ENCODE results near the gene MYO5B.
"Not testable (repeated sequence)": the region's sequence is repeated elsewhere in the genome, so short reads cannot be mapped to it uniquely, and the experiment has no call there.

Gene MYO5B

DNA sequence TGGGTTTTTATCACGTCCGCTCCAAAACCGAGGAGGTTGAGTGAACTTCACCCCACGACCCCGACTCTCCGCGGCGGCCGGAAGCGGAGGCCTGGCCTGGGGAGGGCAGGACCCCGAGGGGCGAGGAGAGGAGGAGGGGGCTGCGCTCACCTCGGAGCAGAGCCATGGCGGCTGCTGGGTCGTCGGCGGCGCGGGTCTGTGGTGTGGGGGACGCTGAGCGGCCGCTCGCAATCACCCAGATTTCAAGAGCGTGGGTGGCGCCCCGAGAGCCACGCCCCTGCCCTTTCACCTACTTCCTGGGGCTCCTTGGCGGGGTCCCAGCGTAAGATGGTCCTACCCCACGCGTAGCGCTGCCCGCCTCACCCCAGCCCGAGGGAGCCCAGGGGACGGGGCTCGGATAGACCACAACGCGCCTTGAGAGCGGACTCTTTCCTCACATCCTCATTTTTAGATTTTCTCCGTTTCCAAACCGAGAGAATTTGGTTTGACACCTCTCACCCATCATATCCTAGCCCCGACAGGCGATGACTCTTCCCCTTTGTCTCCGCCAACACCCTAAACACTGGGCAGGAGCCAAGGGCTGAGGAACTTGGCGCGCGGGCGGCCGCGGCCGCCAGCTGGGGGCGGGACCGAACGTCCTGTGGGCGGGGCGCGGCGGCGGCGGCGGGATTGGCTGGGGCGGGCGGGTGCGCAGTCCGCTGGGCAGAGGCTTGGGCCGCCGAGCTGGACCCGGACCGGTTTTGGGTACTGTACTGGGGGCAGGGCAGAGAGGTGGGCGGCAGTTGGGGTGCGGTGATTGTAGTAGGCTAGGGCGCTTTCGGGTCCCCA is 381.4 kb downstream of the MYO5B start, which contains the start of gene ACAA2:
Gene ACAA2 (minus strand): TSS at position 215 of the 828 bp plus-strand sequence. CDS start 49 bp downstream, at position 166.
- DNase-seq: peak; percentile 33

DNA sequence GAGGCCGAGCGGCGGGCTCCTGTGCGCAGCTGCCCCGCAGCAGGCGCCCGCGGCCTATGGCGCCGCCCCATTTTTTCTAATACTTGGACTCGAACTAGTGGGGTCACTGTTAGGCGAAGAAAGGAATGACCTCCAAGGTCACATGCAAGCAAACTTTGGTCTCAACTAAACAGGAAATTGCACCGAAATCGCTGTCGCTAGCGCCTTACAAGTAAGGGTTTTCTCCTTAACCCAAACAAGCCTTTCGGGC is 382.0 kb downstream of the MYO5B start:
- DNase-seq: no peak

DNA sequence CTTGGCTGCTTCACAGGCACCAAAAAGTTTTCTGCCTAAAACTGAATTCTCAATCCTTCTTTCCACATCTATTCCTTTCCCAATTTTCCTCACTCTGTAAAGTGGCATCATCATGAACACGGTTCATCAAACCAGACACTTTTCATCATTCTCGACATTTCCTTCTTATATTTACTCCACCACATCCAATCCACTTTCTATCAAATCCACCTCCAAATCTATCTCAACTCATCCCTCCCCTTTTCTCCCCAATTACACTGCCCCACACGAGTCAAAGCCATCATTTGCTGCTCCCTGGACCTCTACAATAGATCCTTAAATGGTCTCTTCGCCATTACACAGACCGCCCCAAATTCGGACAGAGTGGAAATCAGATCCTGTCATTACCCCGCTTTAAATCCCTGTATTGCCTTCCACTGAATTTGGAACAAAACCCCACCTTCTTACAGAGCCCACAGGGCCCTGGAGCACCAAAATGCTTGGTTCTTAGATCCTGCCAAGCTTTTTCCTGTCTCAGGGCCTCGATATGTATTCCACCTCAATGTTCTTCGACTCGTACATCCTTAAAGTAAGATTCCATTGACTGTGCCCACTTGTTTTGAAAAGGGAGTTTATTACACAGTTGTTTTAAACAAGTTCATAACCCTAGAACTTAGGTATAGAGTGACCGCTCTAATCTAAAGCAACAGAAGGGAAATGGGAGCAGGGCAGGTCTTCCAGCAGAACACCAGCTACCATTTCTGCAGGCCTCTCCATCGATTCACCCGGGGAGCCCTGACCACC is 382.5 kb downstream of the MYO5B start:
- DNase-seq: no peak

DNA sequence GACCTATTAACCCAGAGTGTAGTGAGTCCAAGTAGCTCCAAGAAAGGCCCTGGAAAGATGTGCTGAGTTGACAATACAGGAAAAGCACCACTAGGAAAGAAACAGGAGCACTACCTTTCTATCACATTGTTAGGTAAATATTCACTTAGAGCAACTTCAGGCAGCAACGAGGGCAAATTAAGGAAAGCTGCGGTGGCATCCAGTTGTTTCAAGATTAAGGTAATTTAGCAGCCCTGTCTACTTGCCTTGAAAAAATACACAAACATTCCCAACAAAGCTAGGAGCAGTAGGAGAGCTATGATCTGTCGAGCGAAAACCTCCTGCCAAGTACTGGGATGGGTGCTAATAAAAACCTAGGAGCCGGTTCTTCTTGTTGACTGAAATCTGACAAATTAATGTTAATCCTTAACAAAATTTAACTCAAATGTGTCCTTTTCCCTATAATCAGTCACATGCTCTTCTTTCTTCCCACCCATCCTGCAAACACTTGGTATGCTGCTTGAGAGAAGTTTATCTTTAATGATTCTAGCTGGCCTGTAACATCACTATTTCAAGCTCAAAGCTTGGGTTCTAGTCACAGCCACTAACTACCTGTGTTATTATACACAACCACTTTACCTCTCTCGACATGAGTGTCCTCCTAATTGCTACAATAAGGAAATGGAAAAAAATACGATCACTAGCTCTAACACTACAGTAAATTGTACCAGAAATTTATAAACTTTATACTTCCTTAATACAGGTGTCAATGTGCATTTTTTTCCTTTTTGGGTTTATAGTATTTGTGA is 383.6 kb downstream of the MYO5B start:
- no peak for DNase-seq

DNA sequence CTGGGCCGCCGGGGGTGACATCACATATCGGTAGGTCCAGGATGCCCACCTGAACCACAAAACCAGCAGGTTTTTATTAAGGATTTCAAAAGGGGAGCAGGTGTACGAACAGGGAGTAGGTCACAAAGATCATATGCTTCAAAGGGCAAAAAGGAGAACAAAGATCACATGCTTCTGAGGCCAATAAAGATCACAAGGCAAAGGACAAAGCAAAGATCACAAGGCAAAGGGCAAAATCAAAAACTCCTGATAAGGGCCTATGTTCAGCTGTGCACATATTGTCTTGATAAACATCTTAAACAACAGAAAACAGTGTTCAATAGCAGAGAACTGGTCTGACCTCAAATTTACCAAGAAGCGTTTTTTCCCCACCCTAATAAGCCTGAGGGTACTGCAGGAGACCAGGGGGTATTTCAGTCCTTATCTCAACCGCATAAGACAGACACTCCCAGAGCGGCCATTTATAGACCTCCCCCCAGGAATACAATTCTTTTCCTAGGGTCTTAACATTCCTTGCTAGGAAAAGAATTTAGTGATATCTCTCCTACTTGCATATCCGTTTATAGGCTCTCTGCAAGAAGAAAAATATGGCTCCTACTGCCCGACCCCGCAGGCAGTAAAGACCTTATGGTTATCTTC is 386.3 kb downstream of the MYO5B start:
- DNase-seq: not testable (repeated sequence)

DNA sequence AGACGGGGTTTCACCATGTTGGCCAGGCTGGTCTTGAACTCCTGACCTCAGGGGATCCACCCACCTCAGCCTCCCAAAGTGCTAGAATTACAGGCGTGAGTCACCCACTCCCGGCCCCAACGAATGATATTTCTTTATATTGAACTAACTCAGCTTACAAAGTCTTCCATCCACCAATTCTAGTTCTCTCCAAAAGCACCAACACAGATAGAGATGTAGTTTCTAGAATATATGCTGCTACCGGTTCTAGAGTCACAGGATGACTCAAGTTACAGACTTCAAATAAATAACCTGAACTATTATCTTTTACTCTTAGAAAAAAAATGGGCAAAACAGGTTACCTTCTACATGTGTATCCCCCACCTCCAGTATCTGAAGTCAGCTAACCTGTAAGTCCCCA is 390.9 kb downstream of the MYO5B start:
- no peak for DNase-seq

DNA sequence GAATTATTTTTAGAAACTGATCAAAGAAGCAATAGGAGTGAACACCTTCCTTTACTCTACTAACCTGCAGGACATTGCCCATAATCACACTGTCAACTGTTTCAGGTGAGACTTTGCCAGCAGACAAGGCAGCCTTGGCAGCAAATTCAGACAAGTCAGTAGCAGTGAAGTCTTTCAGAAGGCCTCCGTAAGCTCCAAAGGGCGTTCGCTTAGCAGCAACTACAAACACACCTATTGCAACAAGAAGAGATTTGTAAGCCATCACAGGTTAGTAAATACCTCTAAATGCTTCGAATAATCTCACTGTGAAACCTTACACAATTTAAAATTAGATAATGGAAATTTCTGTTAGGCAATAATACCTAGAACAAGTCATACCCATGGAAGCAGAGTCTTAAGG is 392.3 kb downstream of the MYO5B start:
- no peak for DNase-seq

DNA sequence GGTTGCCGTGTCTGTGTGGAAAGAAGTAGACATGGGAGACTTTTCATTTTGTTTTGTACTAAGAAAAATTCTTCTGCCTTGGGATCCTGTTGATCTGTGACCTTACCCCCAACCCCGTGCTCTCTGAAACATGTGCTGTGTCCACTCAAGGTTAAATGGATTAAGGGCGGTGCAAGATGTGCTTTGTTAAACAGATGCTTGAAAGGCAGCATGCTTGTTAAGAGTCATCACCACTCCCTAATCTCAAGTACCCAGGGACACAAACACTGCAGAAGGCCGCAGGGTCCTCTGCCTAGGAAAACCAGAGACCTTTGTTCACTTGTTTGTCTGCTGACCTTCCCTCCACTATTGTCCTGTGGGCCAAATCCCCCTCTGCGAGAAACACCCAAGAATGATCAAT is 394.5 kb downstream of the MYO5B start:
- DNase-seq: not testable (repeated sequence)

DNA sequence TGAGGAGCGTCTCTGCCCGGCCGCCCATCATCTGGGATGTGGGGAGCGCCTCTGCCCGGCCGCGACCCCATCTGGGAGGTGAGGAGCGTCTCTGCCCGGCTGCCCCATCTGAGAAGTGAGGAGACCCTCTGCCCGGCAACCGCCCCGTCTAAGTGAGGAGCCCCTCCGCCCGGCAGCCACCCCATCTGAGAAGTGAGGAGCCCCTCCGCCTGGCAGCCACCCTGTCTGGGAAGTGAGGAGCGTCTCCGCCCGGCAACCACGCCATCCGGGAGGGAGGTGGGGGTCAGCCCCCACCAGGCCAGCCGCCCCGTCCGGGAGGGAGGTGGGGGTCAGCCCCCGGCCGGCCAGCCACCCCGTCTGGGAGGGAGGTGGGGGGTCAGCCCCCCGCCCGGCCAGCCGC is 395.1 kb downstream of the MYO5B start:
- DNase-seq: not testable (repeated sequence)

DNA sequence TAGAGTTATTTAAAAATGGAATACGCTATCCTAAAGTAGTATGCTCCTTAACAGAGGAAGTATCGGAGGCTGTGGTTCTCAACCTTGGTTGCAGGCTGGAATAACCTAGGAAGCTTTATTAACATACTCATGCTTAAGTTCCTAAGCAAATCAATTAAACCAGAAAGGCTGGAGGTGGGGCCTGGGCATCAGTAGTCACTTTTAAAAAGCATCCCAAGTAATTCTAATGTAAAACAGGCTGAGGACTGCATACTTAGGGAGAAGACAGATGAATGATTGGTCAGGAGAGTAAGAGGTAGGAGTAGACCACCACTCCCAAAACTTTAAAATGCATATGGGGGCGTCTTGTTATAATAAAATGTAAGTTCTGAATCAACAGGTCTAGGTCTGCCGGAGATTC is 396.9 kb downstream of the MYO5B start:
- no peak for DNase-seq

DNA sequence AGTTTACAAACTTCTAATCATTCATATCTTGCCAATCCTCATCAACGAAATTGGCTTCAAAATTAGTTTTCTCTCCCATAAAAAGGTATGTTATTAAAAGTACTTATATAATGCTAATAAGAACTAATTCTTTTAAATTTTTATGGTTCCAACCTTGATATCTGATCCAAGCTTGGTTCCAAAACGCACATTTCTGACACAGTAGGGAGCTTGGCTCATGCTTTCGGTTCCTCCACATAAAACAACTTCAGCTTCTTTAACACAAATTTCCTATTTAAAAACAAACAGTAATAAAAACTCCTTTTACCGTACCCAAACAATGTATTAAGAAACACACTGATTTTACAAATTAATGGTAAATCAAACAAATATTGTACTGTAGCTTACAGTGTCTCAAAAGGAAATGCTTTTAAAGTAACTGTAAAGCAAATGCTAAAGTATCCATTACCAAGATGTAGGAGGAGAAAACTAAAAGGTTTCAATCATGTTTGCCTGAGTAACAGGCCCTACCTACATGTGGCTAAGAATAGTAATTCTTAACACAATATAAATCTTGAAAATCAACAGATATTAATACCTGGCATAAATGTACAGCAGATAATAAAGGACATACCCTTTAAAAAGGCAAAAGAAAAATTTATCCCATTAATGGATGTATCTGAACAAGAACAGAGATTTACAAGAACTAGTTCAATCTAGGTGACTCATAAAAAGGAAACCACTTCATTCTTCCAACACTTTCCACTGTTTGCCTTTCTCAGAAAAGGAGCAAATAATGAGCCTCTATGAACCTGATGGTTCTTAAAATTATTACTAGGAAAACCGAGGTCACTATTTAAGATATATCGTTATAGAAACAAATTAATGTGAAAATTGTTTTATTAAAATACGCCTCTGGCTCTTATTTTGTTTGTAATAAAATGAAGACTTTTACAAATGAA is 399.1 kb downstream of the MYO5B start:
- no peak for DNase-seq

DNA sequence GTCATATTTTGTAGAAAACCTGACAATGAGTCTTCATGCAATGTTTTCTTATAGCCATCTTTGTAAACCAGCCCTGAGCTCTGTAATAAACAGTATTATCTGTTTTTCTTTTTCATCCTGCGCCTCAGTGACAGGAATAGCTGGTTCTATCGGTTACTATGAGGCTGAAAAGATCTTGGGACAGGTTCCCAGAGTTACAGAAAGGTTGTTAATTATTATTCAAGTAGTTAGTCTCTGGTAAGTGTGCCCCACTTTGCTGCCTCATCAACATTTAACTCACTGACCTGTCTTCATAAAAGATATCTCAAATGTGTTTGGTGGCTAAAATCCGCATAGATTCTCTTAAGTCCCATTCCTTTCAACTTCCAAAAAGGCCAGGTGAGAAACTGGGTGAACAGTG is 400.2 kb downstream of the MYO5B start:
- DNase-seq: no peak

DNA sequence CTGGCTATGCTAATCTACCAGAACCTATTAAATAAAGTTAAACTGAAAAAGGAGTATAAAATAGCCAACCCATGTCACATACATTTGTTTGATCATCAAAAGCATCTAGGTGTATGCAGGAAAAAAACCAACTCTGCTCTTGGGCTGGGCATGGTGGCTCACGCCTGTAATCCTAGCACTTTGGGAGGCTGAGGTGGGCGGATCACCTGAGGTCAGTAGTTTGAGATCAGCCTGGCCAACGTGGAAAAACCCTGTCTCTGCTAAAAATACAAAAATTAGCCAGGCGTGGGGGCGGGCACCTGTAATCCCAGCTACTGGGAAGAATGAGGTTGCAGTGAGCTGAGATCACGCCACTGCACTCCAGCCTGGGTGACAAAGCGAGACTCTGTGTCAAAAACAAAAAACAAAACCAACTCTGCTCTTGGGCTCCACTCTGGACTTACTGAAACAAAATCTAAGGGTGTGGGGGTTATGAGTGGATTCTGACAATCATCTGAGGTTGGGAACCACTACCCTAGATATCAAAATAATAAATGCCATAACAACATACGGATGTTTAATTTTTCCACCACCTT is 405.3 kb downstream of the MYO5B start:
- DNase-seq: not testable (repeated sequence)

DNA sequence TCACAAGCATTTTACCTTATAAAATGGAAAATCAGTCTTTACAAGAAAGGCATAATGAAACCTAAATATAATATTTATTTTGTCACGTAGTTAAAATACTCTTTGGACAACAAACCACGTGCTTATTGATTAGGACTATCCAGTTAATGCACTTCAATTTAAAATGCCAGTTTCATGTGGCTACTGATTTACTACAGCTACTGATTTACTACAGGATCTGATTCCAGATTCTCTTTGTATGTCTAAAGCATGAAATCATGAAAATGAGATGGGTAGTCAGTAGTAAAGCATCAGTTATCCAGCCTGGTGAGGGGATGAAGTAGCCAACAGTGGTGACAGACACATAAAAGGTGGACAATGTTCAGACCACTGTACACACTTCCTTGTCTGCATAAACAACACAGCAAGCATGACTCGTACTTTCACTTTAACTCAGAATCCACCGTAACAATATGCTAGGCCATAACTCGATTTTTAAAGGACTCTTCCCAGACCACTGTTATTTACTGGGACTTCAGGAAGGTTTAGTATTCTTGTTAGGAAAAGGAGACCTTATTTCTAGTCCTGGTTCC is 406.5 kb downstream of the MYO5B start:
- DNase-seq: no peak

DNA sequence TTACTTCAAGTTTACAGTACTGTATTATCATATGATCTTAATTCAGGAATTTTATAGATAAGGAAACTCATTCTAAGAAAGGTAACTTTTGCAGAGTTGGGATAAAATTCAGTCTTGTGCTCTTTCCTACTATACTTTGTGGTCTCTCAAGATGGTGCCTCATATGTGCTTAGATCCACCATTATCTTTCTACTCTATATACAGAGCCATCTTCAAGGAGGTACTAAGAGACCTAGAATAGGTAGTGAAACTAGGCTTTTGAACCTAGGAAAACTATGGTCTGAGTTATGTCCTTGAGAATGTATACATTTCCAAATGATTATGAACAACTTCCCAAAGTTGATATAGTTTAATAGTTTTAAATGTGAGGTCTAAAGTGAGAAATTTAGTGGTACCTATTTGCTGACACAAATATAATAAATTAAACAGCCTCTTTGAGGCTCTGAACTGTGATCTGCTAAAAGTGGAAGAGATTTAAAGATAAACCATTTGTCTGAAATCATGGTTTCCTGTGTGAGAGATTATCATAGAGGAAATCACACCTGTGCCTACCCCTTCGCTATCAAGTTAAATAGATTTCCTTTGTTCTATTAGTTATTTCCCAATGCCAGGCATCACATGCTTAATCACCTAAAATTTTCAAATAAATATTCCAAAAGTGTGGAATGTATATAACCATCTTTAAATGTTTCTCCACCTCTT is 408.8 kb downstream of the MYO5B start:
- DNase-seq: no peak

DNA sequence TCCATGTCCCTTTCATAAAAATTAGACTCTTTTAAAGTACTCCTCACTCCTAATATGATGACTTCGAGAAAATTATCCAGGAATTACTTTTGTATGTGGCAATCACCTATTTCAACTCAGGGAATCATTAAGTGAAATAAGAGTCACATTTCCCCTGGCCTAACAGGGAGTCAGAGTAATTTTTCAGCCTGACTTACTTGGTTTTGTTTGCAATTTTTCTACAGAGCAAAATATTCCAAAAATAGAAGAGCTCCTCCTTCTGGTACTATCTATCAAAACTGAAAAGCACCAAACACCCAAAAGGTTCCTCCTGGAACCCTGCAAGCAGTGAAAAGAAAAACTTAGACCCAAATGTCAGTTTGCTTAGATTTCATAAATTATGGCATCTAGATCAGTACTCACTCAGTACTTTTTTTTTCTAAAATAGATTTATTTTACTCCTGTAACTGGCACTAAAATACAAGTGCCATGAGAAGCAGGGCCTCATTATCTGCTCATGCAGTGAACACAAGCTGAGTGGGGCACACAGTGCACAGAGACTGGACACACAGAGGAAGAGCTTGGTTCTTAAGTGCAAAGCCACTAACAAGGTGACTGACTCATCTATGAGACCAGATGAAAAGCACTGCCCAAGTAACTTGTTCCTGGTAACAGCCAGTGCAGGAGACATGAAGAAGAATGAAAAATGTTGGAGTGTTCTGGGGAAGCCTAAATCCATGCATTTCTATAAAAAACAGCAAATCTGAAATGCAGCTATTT is 410.3 kb downstream of the MYO5B start:
- no peak for DNase-seq

DNA sequence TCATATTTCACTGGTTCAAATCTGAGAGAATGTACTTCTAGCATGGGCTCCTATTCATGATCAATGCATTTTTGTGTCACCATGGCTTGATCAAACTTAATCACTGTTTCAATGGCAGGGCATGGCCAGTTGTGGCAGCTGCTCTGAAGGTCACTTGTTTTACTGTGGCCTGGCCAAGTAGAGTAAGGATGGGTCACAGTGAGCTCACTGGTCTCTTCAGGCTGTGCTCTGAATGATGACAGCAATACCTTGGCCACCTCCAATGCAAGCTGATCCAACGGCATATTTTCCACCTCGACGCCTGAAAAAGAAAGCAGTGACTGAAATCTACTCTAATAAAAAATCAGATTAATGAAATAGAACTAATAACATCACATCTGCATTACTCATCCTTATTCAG is 411.3 kb downstream of the MYO5B start:
- DNase-seq: not testable (repeated sequence)

DNA sequence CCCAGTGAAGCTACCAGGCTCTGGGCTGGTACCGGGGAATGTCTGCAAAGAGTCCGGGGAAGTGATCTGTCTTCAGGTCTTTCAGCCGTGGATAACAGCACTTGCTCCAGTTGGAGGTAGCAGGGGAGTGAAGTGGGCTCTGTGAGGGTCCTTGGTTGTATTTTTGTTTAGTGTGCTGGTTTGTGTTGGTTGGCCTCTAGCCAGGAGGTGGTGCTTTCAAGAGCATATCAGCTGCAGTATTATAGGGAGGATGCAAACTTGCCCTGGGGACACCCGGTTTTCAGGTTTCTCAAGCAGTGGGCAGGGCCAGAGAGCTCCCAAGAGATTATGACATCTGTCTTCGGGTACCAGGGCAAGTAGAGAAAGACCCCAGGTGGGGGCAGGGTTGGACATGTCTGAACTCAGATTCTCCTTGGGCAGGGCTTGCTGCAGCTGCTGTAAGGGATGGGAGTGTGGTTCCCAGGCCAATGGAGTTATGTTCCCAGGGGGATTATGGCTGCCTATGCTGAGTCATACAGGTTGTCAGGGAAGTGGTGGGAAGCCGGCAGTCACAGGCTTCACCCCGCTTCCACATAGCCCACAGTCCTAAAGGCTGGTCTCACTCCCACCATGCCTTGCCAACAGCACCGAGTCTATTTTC is 416.0 kb downstream of the MYO5B start:
- DNase-seq: no peak
